NCI-H345 (cell line): Measurements from ENCODE around the gene TUBB4A.
A peak's percentile ranks its signal among the peaks of the same experiment; 100 is the strongest.
"Not testable (repeated sequence)": the region's sequence is repeated elsewhere in the genome, so short reads cannot be mapped to it uniquely, and the experiment has no call there.

ENCODE experiments used
- DNase-seq: peaks from one replicate; lab custom pipeline; 2025; lab: John Stamatoyannopoulos, UW

The TUBB4A gene

DNA sequence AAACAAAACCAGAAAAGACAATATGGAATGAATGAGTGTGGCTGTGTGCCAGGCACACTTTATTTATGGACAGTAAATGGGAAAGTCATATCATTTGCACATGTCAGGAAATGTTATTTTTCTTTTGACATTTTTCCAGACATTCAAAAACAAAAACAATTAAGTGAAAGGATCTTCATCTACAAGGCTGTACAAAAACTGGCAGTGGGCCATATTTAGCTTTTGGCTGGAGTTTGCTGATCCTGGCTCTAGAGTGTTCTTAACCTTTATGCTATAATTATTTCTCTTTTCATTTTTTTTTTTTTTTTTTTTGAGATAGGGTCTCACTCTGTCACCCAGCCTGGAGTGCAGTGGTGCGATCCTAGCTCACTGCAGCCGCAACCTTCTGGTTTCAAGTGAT lies 22.2 kb upstream of the TUBB4A start:
- DNase-seq = no peak

DNA sequence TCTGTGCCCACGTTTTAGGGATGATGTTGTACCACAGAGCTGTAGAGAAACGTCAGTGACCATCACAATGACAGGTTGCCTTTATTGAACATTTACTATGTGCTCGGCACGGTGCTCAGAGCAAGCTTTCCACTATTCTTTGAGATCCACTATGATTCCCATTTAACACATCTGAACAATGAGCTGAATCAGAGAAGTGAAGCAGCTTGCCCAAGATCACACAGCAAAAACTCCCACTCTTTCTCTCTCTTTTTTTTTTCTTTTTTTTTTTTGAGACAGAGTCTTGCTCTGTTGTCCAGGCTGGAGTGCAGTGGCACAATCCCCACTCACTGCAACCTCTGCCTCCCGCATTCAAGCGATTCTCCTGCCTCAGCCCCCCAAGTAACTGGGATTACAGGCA lies 20.6 kb upstream of the TUBB4A start:
- DNase-seq = no peak

DNA sequence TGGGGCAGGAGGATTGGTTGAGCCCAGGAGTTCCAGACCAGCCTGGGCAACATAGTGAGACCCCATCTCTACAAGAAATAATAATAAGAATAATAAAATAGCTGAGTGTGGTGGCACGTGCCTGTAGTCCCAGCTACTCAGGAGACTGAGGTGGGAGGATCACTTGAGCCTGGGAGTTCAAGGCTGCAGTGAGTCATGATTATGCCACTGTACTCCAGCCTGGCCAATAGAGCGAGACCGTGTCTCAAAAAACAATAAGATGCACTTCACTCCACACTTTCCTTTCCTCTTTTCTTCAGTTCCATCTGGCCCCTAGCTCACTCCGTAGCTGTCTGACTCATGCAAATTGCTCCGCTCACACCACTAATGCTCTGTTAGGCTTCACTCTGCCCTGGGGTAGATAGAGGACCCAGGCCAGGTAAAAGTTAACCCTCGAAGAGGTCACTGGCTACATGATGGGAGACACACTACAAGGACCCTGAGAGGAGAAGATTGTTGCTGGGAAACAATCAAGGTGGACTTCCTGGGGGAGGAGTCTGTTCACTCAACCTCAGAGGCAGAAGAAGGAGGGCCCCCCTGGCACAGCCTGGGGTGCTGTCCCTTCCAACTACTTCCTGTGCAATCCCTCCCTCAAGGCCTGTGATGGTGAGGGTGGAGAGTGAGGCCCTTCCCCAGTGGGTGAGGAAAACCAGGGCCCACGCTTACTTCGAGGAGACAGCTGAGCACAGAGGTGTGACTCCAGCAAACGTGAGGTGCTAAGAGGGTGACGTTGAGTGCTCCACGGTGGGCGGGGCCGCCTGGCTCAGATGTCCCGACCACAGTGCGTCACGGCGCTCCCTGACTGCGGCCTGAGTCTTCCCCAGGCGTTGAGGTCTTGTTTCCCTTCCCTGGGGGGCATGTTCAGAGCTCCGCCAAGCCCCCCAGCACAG lies 19.9 kb upstream of the TUBB4A start:
- DNase-seq = no peak

DNA sequence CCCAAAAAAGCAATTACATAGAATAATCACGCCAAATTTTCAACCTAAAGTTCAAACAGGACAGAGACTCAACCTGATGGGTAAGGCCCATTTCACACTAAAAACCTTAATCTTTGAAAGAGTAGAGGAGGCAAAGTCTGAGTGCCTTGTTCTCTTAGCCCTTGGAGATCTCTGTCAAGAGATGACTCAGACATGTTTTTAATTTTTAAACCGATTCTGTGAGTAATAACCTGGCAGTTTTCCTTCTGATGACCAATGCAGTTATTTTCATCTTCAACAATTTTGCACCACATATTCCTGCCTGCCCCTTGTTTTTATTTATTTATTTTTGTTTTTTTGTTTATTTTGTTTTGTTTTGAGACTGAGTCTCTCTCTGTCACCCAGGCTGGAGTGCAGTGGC lies 17.2 kb upstream of the TUBB4A start:
- no peak for DNase-seq

DNA sequence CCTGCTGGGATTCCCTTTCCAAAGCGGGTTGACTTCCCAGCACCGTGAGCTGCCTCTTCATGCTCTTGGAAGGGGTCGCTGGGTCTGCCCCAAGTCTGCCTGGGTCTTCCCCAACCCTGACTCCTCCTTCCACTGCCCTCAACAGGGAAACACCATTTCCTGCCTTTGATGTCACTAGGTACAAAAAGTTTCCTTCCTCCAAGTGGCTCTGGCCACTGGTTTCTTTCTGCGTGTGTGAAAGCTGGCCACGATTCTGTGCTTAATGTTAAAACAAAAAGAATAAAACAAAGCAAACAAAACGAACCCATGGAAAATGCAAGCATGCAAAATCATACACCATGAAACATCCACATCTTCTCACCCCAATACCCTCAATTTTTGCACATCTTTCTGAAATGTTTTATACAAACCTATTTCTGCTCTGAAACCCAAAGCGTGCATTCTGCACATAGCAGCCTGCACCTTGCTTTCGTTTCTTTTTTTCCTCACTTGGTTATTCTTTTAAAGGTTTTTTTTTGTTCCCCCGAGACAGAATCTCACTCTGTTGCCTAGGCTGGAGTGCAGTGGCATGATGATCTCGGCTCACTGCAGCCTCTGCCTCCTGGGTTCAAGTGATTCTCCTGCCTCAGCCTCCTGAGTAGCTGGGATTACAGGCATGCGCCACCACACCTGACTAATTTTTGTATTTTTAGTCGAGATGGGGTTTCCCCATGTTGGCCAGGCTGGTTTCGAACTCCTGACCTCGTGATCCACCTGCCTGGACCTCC lies 16.2 kb upstream of the TUBB4A start:
- DNase-seq = no peak

DNA sequence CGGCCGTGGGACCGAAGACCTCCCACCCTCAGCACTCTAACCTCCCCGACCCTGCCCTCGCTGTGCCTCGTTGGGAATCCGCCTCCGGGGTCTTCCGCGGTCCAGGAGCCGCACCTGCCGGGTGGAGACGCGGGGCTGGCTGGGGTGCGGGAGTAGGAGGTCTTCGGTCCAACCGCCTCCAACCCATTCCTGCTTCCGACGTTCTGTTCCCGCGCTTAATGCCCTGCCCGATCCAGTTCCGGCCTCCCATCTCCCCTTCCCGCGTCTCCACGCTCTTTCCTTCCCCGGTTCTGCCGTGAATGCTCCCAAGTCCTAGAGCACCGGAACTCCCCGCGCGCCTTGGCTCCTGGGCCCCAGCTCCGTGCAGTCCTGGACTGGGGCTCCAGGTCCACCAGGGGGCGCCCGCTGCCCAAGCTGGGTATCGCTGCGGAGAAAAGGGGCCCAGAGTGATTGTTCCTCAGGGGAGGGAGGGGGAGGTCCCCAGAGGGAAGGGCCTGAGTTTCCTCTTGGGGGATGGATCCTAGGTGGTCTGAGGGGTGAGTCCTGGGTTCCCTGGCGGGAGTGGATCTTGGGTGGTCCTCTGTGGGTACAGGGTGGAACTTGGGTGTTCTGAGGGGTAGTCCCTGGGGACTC lies 14.7 kb upstream of the TUBB4A start:
- peak; percentile 91 for DNase-seq

DNA sequence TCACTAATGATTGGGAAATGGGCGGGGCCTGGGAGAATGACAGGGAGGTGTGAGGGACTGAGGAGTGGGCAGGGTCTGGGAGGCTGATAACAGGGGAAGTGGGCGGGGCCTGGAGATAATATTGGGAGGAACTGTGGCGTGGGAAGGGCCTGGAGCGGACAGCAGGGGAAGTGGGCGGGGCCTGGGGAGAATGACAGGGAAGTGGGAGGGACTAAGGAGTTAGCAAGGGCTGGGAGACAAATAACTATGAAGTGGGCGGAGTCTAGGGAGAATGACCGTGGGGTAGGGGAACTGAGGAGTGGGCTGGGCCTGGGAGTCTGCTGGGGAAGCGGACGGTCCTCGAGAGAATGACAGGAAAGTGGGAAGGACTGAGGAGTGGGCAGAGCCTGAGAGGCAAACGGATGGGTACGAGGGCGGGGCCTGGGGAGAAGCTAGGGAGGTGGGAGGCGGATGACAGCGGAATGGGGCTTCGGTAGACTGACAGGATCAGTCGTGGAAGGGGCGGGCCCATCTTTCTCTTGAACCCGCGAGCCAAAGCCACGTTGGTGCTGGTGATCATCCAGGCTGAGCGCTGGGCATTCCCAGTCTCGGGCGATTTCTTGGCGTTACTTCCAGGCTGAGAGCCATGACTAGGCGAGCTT lies 14.0 kb upstream of the TUBB4A start:
- peak; percentile 84 for DNase-seq

DNA sequence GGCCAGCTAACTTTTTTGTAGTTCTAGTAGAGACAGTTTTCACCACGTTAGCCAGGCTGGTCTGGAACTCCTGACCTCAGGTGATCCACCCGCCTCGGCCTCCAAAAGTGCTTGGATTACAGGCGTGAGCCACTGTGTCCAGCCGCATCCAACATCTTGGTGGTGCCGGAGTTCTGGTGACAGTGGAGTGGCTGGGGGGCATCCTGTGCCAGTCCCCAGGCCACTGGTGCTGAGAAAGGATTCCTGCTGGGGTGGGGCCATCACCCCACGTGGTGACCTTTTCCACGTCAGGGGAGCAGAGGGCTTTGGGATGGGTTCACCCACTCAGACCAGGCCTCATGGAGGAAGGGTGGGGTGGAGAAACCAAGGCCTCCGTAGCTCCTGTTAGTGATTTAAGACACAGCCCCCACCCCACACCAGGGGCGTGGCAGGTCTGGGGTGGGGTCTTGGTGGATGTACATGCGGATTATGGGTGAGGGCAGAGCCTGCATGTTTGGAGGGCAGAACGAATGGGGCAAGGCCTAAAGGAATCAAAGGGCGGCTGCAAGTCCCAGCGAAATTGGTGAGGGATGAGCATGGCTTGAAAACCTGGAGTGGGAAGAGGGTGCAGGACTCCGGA lies 12.9 kb upstream of the TUBB4A start:
- no peak for DNase-seq

DNA sequence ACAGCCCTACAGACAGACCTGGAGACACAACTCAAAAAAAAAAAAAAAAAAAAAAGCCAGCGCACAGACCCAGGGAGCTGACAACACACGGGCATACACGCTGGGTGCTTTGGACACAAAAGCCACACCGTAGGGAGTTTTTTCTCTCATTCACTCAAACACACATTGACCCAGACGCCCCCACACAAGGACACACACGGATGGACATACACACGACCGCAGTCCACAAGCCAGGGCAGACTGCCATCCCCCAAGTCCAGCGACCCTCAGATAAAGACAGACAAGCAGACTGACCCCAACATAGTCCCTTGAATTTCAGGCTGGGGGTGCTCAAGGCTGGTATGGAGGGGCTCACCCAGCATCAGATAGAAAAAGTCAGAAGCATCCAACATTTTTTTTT lies 12.0 kb upstream of the TUBB4A start:
- no peak for DNase-seq

DNA sequence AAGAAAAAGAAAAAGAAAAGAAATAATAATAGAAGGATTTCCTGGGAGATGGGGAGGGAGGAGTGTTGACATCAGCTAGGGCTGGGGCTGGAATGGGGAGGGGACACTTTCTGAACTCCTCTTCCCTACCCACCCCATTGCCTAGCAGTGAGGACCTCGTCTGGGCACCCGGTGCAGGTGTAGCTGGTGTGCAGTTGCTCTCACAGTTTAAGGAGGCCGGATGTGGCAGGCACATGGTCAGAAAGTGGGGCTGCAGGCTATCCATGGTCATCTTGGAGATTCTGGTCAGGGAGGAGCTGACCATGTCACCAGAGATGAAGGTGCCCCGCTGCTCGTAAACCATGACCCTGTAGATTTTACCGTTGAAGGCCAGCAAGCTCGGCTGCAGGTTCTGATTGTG lies 8.5 kb upstream of the TUBB4A start:
- no peak for DNase-seq

DNA sequence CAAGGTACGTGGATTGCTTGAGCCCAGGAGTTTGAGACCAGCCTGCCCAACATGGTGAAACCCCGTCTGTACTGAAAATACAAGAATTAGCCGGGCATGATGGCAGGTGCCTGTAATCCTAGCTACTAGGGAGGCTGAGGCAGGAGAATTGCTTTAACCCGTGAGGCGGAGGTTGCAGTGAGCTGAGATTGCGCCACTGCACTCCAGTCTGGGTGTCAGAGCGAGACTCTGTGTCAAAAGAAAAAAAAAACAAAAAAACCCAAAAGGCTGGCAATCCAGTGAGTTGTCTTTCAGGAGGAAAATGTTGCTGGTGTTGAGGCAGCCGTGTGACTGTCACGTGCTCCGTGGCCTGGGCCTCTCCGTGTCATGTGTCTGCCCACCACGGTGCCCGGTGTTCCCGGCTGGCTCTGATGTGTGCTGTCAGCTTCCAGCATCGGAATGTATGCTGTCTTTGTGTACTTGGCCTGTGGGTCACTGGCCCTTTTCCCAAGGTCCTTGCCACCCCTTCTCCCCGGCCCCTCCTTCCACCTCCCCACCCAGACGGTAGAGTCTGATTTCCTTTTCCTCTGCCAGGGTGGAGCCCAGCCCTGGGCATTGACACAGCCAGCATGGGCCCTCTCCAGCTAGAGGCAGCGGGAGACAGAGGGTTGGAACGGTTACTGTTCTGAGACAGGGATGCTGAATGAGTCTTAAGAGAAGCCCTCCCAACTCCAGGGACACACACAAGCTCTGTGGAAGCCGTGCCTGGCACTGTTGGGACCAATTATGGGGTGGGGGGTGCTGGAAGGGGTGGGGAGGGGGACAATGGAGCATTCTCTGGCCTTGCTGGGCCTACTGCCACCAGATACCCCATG lies 7.2 kb upstream of the TUBB4A start:
- DNase-seq = no peak

DNA sequence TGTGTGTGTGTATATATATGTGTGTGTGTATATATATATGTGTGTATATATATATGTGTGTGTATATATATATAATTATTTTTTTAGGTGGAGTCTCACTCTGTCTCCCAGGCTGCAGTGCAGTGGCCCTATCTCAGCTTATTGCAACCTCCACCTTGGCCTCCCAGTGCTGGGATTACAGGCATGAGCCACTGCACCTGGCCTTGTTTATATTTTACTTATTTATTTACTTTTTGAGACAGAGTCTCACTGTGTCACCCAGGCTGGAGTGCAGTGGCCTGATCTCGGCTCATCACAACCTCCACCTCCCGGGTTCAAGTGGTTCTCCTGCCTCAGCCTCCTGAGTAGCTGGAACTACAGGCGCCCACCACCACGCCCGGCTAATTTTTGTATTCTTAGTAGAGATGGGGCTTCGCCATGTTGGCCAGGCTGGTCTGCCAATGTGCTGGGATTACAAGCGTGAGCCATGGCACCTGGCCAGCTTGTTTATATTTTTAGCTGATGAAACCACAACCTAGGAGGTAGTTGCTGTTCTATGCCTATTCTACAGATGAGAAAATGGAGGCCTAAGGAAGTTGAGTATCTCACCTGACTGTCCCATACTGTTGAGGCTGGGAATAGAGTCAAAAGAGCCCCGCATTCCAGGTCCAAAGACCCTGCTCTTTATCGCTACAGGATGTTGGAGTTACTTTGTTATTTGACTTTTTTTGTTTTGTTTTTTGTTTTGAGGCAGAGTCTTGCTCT lies 6.1 kb upstream of the TUBB4A start:
- DNase-seq = not testable (repeated sequence)

DNA sequence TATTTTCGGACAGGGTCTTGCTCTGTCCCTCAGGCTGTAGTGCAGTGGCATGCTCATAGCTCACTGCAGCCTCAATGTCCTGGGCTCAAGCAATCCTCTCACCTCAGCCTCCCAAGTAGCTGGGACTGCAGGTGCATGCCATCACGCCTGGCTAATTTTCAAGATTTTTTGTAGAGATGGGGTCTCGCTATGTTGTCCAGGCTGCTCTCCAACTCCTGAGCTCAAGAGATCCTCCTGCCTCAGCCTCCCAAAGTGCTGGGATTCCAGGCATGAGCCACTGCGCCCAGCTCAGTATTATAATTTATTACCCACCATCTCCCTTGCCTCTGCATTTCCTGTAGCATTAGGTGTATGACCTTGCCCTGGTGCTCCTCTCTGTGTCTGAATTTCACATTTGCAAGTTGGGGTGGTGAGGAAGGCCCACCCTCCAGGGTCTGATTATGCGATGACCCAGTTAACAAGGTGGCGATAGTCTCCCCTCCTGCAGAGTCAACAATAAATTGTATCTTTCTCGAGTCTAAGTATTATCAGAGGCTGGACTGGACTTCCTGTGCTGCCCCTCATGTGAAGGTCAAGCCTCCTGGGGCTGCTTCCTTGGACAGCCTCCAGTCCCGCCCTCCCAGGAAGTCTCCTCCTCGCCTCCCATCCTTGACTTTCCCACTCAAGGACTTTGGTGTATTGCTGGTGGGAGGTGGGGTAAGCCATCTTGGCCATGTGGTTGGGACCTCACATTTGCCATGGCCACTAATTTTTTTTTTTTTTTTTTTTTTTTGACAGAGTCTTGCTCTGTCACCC lies 1.5 kb upstream of the TUBB4A start:
- DNase-seq = no peak

DNA sequence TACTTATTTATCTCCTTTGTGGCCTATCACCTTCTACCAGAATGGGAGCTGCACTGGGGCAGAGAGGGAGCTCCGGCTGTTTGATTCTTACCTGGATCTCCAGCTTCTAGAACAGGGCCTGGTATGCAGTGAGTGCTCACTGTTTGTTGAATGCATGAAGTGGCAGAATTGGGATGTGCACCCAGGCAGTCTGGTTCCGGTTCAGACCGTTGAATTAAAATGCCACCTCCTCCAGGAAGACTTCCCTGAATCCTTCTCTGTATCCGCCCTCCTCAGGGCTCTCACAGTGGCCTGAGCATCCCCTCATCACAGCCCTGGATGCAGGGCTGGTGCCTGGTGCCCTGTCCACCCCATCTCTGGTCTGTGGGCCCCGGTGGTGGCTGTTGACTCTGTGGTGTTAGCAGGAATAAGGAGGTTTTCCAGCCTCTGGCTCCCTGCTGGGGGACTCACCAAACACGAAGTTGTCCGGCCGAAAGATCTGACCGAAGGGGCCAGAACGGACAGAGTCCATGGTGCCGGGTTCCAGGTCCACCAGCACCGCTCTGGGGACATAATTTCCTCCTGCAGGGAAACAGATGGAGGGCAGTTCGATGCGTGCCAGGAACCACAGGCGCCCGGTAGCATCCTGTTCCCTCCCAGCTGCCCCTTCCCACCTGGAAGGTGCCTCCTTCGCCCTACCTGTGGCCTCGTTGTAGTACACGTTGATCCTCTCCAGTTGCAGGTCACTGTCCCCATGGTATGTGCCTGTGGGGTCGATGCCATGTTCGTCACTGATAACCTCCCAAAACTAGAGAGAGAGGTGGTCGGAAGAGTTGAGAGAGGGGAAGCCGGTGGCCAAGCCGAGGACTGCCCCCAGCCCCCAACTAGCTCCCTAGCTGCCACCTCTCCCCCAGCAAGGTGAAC lies 1.0 kb downstream of the TUBB4A start:
- DNase-seq = no peak

DNA sequence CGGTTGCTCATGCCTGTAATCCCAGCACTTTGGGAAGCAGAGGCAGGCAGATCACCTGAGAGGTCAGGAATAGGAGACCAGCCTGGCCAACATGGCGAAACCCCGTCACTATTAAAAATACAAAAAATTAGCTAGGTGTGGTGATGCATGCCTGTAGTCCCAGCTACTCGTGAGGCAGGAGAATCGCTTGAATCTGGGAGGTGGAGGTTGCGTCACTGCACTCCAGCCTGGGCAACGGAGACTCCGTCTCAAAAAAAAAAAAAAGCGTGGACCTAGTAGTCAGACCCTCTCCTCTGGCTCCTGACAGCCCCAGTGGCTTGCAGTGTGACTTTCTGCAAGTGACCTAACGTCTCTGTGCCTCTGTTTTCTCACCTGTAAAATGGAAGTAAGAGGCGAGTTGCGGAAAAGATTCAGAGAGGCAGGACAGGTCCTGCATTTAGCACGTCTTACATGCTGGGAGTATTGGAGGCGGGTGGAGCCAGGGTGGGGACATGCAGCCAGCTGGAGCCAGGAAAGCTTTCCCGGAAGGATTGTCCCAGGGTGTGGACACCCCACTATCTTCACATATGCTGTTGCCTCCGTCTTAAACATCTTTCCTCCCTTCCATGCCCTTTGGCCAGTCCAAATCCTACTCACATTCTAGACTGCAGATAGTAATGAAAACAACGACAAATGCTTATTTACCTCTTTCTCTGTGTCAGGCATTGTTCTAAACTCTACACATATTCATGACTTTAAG lies 2.9 kb downstream of the TUBB4A start:
- no peak for DNase-seq

DNA sequence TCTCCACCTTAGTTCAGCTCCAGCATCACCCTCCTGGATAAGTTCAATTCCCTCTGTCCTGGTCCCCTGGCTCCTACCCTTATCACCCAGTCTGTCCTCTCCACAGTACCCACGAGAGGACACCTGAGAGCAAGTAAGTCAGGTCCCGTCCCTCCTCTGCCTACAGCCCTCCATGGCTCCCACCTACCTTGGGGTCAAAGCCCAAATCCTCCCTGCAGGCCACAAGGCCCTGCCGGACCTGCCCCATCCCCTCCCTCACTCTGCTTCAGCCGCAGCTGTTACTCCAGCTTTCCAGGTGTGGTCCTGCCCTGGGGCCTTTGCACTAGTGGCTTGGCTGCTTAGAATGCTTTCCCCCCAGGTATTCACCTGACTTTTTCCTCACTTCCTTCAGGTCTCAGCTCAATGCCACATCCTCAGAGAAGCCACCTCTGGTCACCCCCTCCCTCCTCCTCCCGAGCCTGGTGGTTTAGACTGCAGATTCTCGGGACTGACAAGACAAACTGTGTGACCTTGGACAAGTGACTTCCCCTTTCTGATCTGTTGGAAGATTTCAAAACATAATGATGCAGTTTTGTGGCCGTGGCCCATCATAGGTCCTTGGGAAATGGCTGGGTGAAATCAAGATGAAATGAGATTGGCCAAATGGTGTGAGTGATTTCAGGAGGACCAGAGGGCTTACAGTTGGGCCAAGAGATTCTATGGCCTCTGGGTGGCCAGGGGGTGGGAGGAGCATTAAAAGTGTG lies 3.6 kb downstream of the TUBB4A start:
- no peak for DNase-seq

DNA sequence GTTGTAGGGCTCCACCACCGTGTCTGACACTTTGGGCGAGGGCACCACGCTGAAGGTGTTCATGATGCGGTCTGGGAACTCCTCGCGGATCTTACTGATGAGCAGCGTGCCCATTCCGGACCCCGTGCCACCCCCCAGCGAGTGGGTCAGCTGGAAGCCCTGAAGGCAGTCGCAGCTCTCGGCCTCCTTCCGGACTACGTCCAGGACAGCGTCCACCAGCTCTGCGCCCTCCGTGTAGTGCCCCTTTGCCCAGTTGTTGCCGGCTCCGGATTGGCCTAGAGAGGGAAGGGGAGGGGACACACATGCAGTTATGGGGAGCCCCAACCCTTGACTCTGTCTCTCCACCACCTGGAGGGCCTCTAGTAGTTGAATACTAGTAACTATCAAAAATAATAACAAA lies 6.2 kb downstream of the TUBB4A start:
- DNase-seq = no peak
